Measurements from ENCODE around the gene RRP1B.

- TF ChIP-seq POLR2A (IDR thresholded peaks at IDR 0.05) = no peak
- no peak for TF ChIP-seq CTCF (IDR thresholded peaks at IDR 0.05)
- no peak for TF ChIP-seq POLR2AphosphoS5 (IDR thresholded peaks at IDR 0.05)
- TF ChIP-seq EP300 (IDR thresholded peaks at IDR 0.05) = no peak
Observed at GRCh38 chr21:43619856-43620255, 39.5 kb upstream of the RRP1B start.

Data from stomach (tissue), 4 donors.